Esophagus muscularis mucosa (tissue), 4 donors: ENCODE data around the gene LTN1.
"Not testable (repeated sequence)": the region's sequence is repeated elsewhere in the genome, so short reads cannot be mapped to it uniquely, and the experiment has no call there.

Source experiments
- CTCF ChIP-seq, 3 experiments: fragments of 200-600 bp in 2 of 3; fragments of 450-650 bp in 1 of 3; sonication (generic) in 2 of 3; IDR thresholded peaks; one replicate each; pipeline ENCODE4 v1.5.1; 2017 to 2019; ENCODE audit warnings: antibody characterized with exemption in 3 of 3, mild to moderate bottlenecking in 2 of 3, moderate library complexity in 1 of 3
- EP300 ChIP-seq: sonication (generic); formaldehyde crosslinking; IDR thresholded peaks from one replicate; pipeline ENCODE4 v1.6.1; 2017; ENCODE audit warnings: antibody characterized with exemption
- POLR2A ChIP-seq: fragments of 450-650 bp; IDR thresholded peaks from one replicate; pipeline ENCODE4 v1.6.1; 2017; ENCODE audit warnings: antibody characterized with exemption, moderate library complexity, mild to moderate bottlenecking, low read depth
- POLR2AphosphoS5 ChIP-seq, 2 donors: sonication (generic); formaldehyde crosslinking; IDR thresholded peaks; one replicate each; pipeline ENCODE4 v1.6.1; 2017; ENCODE audit warnings: antibody characterized with exemption in 2 of 2

- not testable (repeated sequence) for TF ChIP-seq CTCF (IDR thresholded peaks at IDR 0.05); POLR2AphosphoS5 (IDR thresholded peaks at IDR 0.05); EP300; POLR2A
Observed at GRCh38 chr21:28988146-28988545, 4.5 kb downstream of the LTN1 start.
